ENCODE results near the gene SRPK2.
A peak's percentile ranks its signal among the peaks of the same experiment; 100 is the strongest.
"Not testable (repeated sequence)": the region's sequence is repeated elsewhere in the genome, so short reads cannot be mapped to it uniquely, and the experiment has no call there.

The SRPK2 gene

DNA sequence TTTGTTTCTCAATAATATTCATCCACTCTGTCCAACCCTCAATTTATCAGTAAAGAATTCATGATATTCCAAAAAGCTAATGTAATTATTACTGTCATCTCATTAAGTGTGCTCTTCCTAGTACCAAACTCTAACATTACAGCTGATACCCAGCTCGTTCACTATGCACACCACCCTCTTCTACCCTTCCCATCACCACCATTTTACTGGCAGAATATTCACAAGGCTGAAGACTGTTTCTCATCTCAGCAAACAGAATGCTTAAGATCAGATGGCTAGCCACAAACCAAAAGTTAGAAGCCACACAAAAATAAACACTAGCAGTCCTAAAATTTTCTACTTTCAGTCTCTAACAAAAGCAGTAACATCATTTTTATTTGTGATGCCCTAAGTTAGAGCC, 121.5 kb downstream of the SRPK2 start:
- no peak for DNase-seq (ENCODE audit: low read depth)

DNA sequence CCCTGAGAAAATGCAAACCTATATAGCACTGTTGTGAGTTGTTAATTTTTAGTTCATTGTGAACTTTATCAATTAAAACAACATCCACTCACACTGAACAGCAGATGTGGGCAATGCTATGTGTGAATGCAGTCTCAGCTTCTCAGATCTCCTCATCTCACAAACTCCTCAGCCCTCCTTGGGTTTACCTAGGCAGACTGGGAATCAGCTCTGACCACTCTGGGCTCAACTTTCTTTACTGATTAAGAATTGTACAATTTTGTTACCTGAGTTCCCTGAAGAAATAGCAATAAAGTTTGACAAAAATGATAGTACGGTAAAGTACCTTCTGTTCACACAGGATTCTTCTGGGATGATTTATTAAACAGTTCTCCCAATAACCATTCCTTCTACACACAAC, 124.0 kb downstream of the SRPK2 start:
- DNase-seq (ENCODE audit: low read depth), result no peak

DNA sequence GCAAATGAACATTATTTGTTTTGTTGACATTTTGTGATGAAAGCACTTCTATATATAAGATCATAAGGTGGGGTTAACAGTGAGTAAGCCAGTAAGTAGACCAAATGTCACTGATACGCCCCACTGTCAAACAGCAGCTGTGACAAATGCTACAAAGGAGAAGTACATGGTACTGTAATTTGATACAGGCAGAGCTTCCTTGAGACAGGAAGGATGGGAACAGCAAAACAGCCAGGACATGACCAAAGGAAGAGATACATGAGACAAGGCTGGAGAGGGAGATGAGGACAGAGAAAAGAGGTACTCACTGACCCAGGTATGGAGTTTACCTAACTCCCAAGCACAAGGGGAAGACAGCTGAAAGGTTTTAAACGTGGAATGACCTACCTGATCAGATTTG, 127.0 kb downstream of the SRPK2 start:
- DNase-seq (ENCODE audit: low read depth), result peak; percentile 10

DNA sequence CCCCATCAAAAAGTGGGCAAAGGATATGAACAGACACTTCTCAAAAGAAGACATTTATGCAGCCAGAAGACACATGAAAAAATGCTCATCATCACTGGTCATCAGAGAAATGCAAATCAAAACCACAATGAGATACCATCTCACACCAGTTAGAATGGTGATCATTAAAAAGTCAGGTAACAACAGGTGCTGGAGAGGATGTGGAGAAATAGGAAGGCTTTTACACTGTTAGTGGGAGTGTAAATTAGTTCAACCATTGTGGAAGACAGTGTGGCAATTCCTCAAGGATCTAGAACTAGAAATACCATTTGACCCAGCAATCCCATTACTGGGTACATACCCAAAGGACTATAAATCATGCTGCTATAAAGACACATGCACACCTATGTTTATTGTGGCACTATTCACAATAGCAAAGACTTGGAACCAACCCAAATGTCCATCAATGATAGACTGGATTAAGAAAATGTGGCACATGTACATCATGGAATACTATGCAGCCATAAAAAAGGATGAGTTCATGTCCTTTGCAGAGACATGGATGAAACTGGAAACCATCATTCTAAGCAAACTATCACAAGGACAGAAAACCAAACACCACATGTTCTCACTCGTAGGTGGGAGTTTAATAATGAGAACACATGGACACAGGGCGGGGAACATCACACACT, 128.4 kb downstream of the SRPK2 start:
- not testable (repeated sequence) for DNase-seq (ENCODE audit: low read depth)

DNA sequence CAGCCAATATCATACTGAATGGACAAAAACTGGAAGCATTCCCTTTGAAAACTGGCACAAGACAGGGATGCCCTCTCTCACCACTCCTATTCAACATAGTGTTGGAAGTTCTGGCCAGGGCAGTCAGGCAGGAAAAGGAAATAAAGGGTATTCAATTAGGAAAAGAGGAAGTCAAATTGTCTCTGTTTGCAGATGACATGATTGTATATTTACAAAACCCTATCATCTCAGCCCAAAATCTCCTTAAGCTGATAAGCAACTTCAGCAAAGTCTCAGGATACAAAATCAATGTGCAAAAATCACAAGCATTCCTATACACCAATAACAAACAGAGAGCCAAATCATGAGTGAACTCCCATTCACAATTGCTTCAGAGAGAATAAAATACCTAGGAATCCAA, 129.8 kb downstream of the SRPK2 start:
- DNase-seq (ENCODE audit: low read depth), result not testable (repeated sequence)

DNA sequence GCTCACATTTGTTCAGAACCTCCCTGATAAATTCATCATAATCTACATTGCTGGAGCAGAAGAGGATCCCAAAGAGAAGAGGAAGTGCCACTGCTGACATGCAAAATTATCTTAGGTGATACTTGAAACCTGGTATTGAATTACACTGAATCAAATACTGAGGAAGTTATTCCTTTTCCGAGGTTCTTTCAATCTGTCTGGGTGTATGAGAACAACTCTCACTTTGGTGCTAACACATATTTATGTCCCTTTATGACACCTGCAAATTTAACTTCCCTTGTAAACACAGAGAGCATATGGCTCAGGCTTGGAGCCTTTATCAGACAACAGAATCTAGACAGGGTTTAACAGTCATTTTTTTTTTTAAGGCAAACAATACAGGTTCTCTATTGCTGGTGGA, 131.4 kb downstream of the SRPK2 start:
- no peak for DNase-seq (ENCODE audit: low read depth)

DNA sequence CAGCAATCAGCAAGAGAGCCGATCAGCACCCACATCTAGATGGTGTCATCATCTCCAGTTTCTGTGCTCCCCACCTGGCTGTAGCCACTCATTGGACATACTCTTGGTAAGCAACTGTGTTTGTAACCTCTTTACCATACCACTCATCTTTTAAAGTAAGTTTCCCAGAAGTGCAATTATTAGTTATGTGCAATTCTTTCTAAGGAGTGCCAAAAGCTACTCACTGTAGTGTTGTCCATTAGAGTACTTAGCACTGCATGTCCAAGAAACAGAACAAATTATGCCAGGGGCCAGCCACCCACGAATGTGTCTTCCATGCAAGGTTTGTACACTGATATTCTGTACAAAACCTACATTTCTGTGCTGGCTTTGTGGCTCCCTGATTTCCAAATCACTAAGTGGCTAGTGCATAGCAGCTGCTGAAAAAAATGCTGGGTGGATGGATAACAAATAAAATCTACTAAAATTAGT, 131.9 kb downstream of the SRPK2 start:
- DNase-seq (ENCODE audit: low read depth), result no peak

DNA sequence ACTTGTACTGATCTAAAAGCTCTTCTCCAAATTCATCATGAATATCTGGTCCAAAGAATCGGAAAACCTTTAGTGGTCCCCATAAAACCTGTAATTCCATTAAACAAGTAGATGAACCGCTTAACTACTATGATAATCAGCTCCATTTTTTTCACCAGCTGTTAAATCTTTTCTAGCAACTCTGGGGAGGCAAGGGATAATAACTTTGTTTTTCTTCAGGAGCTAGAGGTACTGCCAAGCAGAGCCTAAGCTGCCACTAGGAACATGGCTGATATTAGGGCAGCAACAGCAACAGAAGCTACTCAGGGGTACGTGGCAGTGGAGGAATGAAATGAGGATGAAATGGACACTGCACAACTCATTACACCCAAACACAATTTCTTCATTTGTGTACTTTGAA, 138.0 kb downstream of the SRPK2 start:
- no peak for DNase-seq (ENCODE audit: low read depth)

DNA sequence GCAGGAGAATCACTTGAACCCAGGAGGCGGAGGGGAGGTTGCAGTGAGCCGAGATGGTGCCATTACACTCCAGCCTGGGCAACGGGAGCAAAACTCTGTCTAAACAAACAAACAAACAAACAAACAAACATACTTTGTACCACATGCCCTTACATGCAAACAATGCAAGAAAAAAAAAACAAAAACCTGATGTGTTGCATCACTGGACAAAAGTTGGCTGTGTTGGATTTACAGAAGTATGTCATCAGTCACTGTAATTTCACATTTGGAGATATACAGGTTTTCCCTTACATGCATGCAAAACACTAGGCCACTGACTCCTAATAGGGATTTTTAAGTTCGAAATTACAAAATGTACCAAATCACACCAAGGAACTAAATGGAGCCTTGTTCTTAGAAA, 138.5 kb downstream of the SRPK2 start:
- DNase-seq (ENCODE audit: low read depth), result no peak

DNA sequence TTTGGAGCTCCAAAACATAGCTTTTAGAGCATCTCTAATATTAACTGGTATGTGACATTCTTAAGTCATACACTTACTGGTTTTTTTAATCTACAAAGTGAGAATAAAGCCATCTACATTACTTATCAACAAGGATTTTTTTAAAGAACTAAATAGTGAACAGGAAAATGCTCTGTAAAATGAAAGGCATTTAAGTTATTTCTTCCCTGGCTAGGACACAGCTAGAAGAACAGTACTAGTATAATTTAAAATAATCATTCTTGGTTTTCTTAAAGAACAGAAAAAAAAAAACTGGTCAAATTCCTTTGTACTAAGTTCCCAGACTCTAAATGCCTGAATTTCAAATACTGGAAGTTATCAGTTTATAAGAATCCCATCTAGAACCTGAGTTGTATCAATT, 139.5 kb downstream of the SRPK2 start:
- no peak for DNase-seq (ENCODE audit: low read depth)

DNA sequence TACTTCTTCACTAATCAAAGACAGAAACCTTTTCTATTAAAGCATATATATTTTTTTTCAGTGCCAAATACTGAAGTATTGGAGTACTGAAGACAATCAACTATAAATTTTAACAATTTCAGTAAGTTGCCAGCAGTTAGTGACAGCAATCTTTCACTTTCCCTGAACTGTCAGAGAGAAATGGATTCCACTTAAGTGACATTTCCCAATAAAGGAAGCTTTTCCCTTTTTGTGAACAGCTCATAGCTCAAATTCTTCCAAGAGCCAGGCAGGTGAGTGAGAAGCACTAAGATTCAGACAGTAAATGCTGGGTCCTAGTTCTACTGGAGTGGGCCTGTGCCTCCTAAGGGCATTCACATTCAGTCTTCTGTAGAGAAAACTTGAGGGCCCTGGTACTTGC, 142.0 kb downstream of the SRPK2 start:
- DNase-seq (ENCODE audit: low read depth), result no peak

DNA sequence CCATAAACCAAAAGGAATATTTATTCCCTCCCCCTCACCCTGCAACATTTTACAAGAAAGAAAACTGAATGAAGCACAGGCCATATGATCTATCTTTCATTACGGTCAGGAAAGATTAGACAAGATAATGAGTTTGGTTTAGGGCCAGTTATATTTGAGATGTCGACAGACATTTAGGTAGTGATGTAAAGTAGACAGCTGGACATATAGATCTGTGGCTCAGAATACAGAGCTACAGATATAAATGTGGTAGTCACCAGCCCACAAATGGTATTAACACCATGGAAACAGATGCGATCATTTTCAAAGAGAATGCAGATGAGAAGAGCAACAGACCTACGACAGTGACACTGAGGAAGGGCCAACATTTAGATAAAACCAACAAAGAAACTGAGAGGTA, 142.5 kb downstream of the SRPK2 start:
- DNase-seq (ENCODE audit: low read depth), result no peak

DNA sequence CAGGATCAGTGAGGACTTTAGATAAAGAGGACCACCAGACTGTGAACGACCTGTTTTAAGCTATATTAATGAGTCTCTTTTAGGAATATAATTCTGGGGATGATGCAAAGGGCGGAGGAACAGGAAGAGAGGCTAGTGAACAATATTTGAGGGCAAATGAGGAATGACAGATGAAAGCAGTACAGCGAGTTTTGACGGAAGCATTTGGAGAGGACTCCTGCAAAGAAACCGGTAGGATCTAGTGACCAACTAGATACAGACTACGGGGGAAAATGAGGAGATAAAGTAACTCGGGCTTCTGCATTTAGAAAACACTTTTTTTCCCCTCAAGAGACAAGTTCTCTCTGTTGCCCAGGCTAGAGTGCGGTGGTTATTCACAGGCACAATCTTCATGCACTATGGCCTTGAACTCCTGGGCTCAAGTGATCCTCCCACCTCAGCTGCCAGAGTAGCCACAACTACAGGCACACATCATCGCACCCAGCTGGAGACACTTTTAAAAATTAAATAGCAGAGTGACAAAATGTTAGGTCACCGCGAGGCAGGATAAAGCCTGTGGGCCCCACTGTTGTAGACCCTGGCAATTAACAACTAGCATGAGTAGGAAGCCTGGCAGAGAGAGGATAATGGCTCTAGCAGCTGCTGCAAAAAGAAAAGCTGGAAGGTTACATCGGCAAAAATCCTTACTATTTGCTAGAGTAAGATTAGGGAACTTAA, 143.2 kb downstream of the SRPK2 start:
- no peak for DNase-seq (ENCODE audit: low read depth)

DNA sequence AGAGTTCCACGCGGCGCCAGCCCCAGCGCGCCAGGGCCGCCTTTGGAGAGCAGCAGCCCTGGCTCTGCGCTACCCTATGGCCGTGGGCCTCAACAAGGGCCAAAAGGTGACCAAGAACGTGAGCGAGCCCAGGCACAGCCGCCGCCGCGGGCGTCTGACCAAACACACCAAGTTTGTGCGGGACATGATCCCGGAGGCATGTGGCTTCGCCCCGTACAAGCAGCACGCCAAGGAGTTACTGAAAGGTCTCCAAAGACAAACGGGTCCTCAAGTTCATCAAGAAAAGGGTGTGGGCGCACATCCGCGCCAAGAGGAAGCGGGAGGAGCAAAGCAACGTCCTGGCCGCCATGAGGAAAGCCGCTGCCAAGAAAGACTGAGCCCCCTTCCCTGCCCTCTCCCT, 144.1 kb downstream of the SRPK2 start:
- DNase-seq (ENCODE audit: low read depth), result no peak

DNA sequence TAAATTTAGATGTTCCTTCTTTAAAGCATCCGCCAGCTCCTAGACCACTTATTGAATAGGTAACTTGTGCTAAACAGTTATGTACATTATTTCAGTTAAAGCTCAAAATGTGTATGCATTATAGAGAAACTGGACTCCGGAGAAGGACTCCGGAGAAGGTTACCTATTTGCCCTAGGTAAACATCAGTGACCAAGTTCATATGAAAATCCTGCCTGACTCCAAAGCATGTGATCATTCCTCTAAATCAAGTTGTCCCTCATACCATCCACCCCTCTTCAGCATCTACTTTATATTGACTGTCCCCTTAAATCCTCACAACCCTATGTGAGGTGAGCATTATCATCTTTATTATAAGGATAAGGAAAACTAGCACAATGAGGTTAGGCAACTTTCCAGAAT, 147.5 kb downstream of the SRPK2 start:
- DNase-seq (ENCODE audit: low read depth), result no peak

DNA sequence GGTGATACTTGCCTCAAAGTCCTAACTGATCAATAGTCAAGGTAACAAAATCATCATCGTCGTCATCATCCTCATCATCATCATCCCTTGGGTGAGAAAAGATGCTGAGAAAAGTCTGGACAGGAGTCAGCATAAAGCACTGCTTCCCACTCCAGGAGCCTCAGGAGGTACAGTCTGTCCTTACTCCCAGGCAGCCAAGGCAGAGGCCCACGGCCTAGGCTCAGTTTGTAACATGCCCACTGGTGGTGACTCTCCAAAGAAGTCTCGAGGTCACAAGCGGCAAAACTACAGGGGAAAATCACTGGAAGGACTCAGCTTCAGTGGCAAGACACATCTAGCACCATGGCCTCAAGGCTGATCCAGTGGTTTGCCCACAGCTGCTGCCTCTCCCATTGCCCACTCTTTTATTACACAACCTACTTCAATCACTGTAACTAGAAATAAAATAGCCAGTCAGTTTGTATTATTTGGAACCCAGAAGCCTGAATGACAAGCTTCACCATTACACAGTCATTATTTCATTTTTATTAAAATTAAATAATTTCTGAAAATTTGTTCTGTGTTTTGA, 150.4 kb downstream of the SRPK2 start:
- no peak for DNase-seq (ENCODE audit: low read depth)

DNA sequence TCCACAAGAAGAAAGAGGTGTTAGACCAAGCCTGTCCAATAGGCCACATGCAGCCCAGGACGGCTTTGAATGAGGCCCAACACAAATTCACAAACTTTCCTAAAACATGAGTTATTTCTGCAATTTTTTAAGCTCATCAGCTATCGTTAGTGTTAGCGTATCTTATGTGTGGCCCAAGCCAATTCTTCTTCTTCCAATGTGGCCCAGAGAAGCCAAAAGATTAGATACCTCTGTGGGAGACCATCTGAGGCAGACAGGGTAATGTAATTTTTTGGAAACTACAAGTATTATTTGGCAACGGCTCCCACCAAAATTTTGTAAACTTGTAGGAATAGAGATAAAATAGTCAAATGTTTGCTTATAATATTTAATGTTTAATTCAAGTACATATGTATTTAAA, 153.8 kb downstream of the SRPK2 start:
- no peak for DNase-seq (ENCODE audit: low read depth)

DNA sequence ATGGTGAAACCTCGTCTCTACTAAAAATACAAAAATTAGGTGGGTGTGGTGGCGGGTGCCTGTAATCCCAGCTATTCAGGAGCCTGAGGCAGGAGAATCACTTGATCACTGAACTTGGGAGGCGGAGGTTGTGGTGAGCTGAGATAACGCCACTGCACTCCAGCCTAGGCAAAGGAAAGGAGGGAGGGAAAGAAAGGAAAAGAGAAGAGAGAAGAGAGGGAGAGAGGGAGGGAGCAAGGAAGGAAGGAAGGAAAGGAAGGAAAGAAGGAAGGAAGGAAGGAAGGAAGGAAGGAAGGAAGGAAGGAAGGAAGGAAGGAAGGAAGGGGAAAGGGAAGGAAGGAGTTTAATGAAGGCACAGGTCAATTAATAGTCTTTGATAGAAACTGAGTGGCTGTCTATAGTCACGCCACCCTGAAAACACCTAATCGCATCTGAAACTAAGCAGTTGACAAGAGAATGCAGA, 155.9 kb downstream of the SRPK2 start:
- not testable (repeated sequence) for DNase-seq (ENCODE audit: low read depth)

DNA sequence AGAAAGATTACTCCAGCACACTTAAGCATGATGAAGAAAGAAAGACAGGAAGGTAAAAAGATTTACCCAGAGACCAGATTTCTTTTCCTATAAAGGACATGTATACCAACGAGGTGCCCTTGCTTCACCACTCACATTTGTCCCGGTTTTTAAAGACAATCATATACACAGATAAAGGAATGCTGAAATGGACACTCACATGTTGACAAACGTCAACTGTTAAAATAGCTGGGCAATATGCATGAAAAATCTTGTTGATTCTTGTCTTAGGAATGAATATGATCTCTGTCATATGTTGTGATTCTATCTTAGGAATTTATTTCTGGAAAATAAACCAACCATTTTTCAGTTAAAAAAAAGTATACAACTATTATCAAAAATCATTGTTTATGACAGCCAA, 158.2 kb downstream of the SRPK2 start:
- DNase-seq (ENCODE audit: low read depth), result no peak

DNA sequence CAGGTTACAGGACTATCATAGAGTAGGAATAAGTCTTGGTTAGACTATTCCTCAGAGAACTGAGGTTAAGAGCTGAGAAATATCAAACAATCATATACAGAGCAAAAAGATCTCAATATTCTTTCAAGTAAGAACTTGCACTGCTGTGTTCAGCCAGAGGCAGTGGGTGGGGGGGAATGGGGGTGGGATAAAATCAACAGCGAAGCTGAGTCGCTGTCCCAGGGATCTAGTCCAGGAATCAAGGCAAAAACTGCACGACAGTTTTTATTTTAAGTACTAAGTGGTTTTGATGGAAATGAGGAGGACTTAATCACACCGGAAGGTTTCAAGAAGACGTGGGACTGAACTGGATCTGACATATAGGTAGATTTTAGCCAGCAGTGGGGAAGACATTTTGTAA, 159.1 kb downstream of the SRPK2 start:
- DNase-seq (ENCODE audit: low read depth), result no peak

DNA sequence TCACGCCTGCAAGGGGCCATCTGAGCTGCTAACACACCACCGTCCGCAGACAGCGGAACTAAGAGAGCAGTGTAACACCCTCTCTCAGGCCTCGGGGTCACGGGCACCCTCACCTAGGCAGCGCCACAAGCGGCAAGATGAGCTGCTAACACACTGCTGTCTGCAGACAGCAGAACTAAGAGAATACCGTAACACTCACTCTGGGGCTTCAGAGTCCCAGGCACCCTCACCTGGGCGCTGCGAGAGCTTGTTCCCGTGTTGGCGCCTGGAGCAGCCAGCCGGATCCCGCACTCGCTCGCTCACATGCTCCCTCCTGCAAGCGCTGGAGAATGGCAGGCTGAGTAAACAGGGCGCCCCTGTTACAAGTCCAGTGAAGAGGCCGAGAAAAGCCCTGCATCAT, 160.2 kb downstream of the SRPK2 start:
- no peak for DNase-seq (ENCODE audit: low read depth)

DNA sequence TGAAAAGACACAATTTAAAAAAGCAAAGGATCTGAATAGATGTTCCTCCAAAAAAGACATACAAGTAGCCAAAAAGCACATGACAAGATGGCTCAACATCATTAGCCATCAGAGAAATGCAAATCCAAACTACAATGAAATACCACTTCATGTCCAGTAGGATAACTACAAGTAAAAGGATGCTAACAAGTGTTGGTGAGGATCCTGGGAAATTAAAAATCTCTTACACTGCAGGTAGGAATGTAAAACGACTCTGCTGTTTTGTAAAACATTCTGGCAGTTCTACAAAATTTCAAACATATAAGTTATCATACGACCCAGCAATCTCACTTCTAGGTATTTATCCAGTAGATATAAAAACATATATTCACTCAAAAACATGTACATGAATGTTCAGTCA, 161.3 kb downstream of the SRPK2 start:
- DNase-seq (ENCODE audit: low read depth), result no peak

DNA sequence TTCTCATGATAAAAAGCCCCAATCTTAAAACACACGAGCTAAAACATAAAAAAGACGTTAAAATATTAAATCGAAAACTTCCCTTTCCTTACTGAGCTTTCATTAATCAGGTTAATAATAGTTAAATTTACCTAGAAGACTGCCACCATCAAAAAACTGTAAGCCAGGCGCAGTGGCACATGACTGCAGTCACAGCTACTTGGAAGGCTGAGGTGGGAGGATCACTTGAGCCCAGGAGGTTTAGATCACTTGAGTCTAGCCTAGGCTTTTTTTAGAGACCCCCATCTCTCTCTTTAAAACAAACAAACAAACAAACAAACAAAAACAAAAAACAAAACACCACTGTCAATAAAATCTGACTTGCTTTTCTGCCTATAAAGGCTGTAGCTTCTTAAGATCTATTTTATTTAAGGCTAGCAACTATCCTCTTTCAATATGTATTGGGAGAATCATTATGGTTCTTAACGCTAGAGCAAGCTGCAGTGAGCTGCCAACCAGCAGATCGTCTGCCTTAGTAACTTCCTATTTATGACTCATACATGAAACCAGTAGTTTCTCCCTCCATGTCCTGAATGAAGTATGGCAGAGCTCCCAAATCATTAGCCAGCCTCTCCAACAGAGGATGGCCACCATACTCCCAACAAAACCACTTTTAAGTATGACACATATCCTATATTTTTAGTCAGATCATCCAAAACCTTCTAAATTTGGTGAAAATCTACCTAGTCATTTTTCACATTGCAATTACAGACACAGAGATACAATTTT, 163.7 kb downstream of the SRPK2 start:
- peak; percentile 94 for DNase-seq (ENCODE audit: low read depth)
